H1 (cell line): Measurements from ENCODE around the gene MRPL4. TPM values are rescaled to one million over a fixed set of nuclear protein-coding genes. Genes with fewer than 3 reads are reported as not detected.

Experiments
- EZH2 ChIP-seq: fragments of 200-600 bp; sonication (generic); IDR thresholded peaks from 2 replicates; pipeline ENCODE4 v1.7.1; 2012; ENCODE audit warnings: low read depth, mild to moderate bottlenecking, moderate library complexity, low read length, inconsistent platforms; ENCODE audit not compliant: severe bottlenecking
- polyA plus RNA-seq, 7 experiments: library from polyadenylated mRNA; depleted of rRNA in 3 of 7; stranded (reverse) in 5 of 7; unstranded in 2 of 7; fragments of >200 nt in 5 of 7; fragments of 200-250 nt in 2 of 7; gene quantifications; 1 replicate in 5 of 7; 2 replicates in 1 of 7; 4 replicates in 1 of 7; pipeline versions ENCODE4 v1.2.1 to v1.2.3, GENCODE V29; 2011 to 2013; ENCODE audit warnings: missing spikeins in 2 of 7, mixed read lengths in 2 of 7
- total RNA-seq: library from RNA; stranded (reverse); fragmentation: NEBNext Ultra II Directional; extraction: Animal tissue kit (Norgen Biotek cat#: 25700); gene quantifications from 2 replicates; pipeline ENCODE4 v1.2.1, GENCODE V29; 2021

The MRPL4 gene
- total and polyA plus RNA-seq, 2 of the 8 experiments (the other 6 are each of a cell fraction or from before 2014, with no cell fraction given) = 82.3 to 187 TPM

GRCh38 chr19:10223488-10224213 is 28.4 kb upstream of the MRPL4 start (continued):
- TF ChIP-seq EZH2 = no peak
